ENCODE results near the gene NRXN3. TPM values are rescaled to one million over a fixed set of nuclear protein-coding genes. Genes with fewer than 3 reads are reported as not detected.

NRXN3 gene
- total RNA-seq, 1 donor from 2014 or later: 18.0 TPM

DNA sequence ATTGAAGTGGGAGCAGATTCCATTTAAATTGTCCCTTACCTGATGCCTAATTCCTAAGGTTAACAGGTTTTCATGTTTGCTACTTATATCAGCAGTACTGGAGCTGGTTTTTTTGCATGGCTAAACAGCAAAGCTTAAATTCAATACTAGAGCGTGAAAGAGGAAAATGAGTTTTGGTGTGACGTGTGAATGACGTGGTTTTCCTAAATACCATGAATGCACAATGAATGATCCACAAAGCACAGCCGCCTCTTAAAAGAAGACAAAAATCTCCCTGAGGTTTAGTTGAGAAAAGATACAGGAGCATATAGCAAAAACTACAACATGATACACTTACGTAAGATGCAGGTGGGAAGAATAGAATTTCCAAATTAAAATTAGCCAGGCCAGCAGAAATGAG is 1310.0 kb downstream of the NRXN3 start:
- TF ChIP-seq, protein P1, sequence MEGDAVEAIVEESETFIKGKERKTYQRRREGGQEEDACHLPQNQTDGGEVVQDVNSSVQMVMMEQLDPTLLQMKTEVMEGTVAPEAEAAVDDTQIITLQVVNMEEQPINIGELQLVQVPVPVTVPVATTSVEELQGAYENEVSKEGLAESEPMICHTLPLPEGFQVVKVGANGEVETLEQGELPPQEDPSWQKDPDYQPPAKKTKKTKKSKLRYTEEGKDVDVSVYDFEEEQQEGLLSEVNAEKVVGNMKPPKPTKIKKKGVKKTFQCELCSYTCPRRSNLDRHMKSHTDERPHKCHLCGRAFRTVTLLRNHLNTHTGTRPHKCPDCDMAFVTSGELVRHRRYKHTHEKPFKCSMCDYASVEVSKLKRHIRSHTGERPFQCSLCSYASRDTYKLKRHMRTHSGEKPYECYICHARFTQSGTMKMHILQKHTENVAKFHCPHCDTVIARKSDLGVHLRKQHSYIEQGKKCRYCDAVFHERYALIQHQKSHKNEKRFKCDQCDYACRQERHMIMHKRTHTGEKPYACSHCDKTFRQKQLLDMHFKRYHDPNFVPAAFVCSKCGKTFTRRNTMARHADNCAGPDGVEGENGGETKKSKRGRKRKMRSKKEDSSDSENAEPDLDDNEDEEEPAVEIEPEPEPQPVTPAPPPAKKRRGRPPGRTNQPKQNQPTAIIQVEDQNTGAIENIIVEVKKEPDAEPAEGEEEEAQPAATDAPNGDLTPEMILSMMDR (IDR thresholded peaks at IDR 0.05; ENCODE audit: insufficient read depth, low read depth, low read length): no peak
- no peak for TF ChIP-seq EZH2 (IDR thresholded peaks at IDR 0.05; ENCODE audit: insufficient read depth, low read length)
- Histone ChIP-seq H4K20me1 (ENCODE audit: insufficient read depth, low read length) (no peaks in the 10 kb centered on the region), H3K9me3 (ENCODE audit: insufficient read depth, low read depth, low read length) (no peaks in the 10 kb centered on the region), H3K4me1 (ENCODE audit: insufficient read depth, low read length) (peaks cover 11% of the 10 kb centered on the region), H3K4me2 (ENCODE audit: low read length) (no peak overlapping the region), H3K79me2 (ENCODE audit: insufficient read depth, low read length) (no peaks in the 10 kb centered on the region), H3K27ac (ENCODE audit: low read depth, low read length) (no peak overlapping the region), H3K27me3 (ENCODE audit: insufficient read depth, low read length) (no peaks in the 10 kb centered on the region), H3K36me3 (ENCODE audit: insufficient read depth, low read length) (no peaks in the 10 kb centered on the region), H3K4me3 (ENCODE audit: insufficient read depth, low read depth, low read length) (no peak overlapping the region), H2AFZ (ENCODE audit: low read depth, low read length) (no peak overlapping the region), H3K9ac (ENCODE audit: low read length) (no peak overlapping the region)
- Mint-ChIP-seq H3K27me3 (ENCODE audit: low read depth, unreplicated experiment) (no peaks in the 10 kb centered on the region), H3K36me3 (ENCODE audit: low read depth, unreplicated experiment) (no peaks in the 10 kb centered on the region), H3K4me1 (ENCODE audit: low read depth, unreplicated experiment) (peaks cover 25% of the 10 kb centered on the region), H3K9me3 (ENCODE audit: unreplicated experiment) (no peaks in the 10 kb centered on the region), H3K4me3 (ENCODE audit: unreplicated experiment) (no peak overlapping the region), H3K27ac (ENCODE audit: unreplicated experiment) (no peak overlapping the region)
- DNase-seq (ENCODE audit: low read depth) (peak; percentile 30), FAIRE-seq (no peak)

- Histone ChIP-seq H3K9ac (ENCODE audit: low read length) (no peak overlapping the region), H3K79me2 (ENCODE audit: insufficient read depth, low read length) (no peaks in the 10 kb centered on the region), H3K9me3 (ENCODE audit: insufficient read depth, low read depth, low read length) (no peaks in the 10 kb centered on the region), H4K20me1 (ENCODE audit: insufficient read depth, low read length) (no peaks in the 10 kb centered on the region), H3K36me3 (ENCODE audit: insufficient read depth, low read length) (no peaks in the 10 kb centered on the region), H3K27me3 (ENCODE audit: insufficient read depth, low read length) (no peaks in the 10 kb centered on the region), H3K27ac (ENCODE audit: low read depth, low read length) (no peak overlapping the region), H2AFZ (ENCODE audit: low read depth, low read length) (no peak overlapping the region), H3K4me1 (ENCODE audit: insufficient read depth, low read length) (peaks cover 11% of the 10 kb centered on the region), H3K4me3 (ENCODE audit: insufficient read depth, low read depth, low read length) (no peak overlapping the region), H3K4me2 (ENCODE audit: low read length) (no peak overlapping the region)
- DNase-seq (ENCODE audit: low read depth) (no peak), FAIRE-seq (no peak)
- peaks cover 25% of the 10 kb centered on the region for H3K4me1 Mint-ChIP-seq (ENCODE audit: low read depth, unreplicated experiment)
- no peaks in the 10 kb centered on the region for H3K36me3 Mint-ChIP-seq (ENCODE audit: low read depth, unreplicated experiment)
- H3K4me3 Mint-ChIP-seq (ENCODE audit: unreplicated experiment): no peak overlapping the region
- H3K27me3 Mint-ChIP-seq (ENCODE audit: low read depth, unreplicated experiment): no peaks in the 10 kb centered on the region
- no peaks in the 10 kb centered on the region for H3K9me3 Mint-ChIP-seq (ENCODE audit: unreplicated experiment)
- TF ChIP-seq, protein P1 (IDR thresholded peaks at IDR 0.05; ENCODE audit: insufficient read depth, low read depth, low read length): no peak
- TF ChIP-seq EZH2 (IDR thresholded peaks at IDR 0.05; ENCODE audit: insufficient read depth, low read length): no peak
- no peak overlapping the region for H3K27ac Mint-ChIP-seq (ENCODE audit: unreplicated experiment)
Observed at GRCh38 chr14:79482825-79483224, 1312.7 kb downstream of the NRXN3 start.

DNA sequence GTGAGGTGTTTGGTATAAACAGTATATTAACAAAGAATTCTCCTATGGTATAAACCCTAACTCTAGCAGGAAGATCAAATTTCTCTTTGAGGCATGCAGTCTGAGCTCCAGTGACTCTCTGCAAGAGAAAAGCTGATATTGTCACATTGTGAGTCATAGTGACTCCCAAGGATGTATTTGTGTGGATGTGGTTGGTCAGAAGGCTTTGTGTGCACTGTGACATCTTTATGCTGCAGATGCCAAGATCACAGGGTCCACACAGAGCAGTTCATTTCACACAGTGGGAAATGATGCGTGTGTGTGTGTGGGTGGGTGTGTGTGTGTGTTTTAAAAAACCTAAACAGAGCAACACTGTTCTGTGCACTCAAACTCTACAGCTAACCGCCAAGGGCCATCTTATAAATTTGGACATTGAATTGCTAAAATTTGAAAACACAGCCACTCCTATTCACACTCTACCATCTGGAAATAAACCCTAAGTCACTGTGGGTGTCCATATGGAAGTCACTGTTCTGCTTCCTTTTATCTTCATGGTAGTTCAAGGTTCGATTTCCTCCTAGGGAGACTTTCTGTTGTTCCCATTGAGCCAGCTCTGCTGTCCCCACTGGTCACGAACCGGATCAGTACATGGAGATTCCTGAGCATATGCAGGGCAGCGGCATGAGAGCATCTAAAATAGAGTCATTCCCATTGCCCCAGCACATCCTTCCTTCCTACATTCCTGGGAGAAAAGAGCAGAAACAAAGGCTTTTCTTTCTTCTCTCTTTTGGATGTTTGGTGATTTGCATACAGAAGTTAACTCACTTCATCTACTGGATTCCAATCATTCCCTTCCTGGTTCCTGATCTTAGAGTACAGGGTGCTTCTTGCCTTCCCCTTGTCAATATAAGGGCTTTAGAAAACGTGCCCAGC is 1313.6 kb downstream of the NRXN3 start:
- Mint-ChIP-seq H3K36me3 (ENCODE audit: low read depth, unreplicated experiment) (no peaks in the 10 kb centered on the region), H3K4me3 (ENCODE audit: unreplicated experiment) (no peak overlapping the region), H3K27ac (ENCODE audit: unreplicated experiment) (peak overlapping the region; percentile 87), H3K27me3 (ENCODE audit: low read depth, unreplicated experiment) (no peaks in the 10 kb centered on the region), H3K4me1 (ENCODE audit: low read depth, unreplicated experiment) (peaks cover 25% of the 10 kb centered on the region), H3K9me3 (ENCODE audit: unreplicated experiment) (no peaks in the 10 kb centered on the region)
- DNase-seq (ENCODE audit: low read depth) (peak; percentile 85), FAIRE-seq (no peak)
- peaks cover 11% of the 10 kb centered on the region for H3K4me1 ChIP-seq (ENCODE audit: insufficient read depth, low read length)
- H2AFZ ChIP-seq (ENCODE audit: low read depth, low read length): no peak overlapping the region
- peak overlapping the region; percentile 42 for H3K27ac ChIP-seq (ENCODE audit: low read depth, low read length)
- H3K4me2 ChIP-seq (ENCODE audit: low read length): peak overlapping the region; percentile 21
- TF ChIP-seq, protein P1 (IDR thresholded peaks at IDR 0.05; ENCODE audit: insufficient read depth, low read depth, low read length): no peak
- no peak for TF ChIP-seq EZH2 (IDR thresholded peaks at IDR 0.05; ENCODE audit: insufficient read depth, low read length)
- no peaks in the 10 kb centered on the region for H3K36me3 ChIP-seq (ENCODE audit: insufficient read depth, low read length)
- H3K9me3 ChIP-seq (ENCODE audit: insufficient read depth, low read depth, low read length): no peaks in the 10 kb centered on the region
- H3K79me2 ChIP-seq (ENCODE audit: insufficient read depth, low read length): no peaks in the 10 kb centered on the region
- H3K9ac ChIP-seq (ENCODE audit: low read length): no peak overlapping the region
- no peaks in the 10 kb centered on the region for H4K20me1 ChIP-seq (ENCODE audit: insufficient read depth, low read length)
- H3K27me3 ChIP-seq (ENCODE audit: insufficient read depth, low read length): no peaks in the 10 kb centered on the region
- no peak overlapping the region for H3K4me3 ChIP-seq (ENCODE audit: insufficient read depth, low read depth, low read length)

All from astrocyte (in vitro differentiated cells and primary cell).